Breast epithelium (tissue), 3 donors: Measurements from ENCODE around the gene PLEKHG7.

Experiments
- CTCF ChIP-seq, 3 donors: fragments of 450-650 bp; IDR thresholded peaks; one replicate each; pipeline ENCODE4 v1.5.1; 2016 to 2017; ENCODE audit warnings: antibody characterized with exemption in 3 of 3, mild to moderate bottlenecking in 3 of 3, moderate library complexity in 3 of 3
- POLR2A ChIP-seq: fragments of 450-650 bp; IDR thresholded peaks from one replicate; pipeline ENCODE4 v1.6.1; 2016; ENCODE audit warnings: antibody characterized with exemption, mild to moderate bottlenecking, moderate library complexity
- POLR2AphosphoS5 ChIP-seq, 3 donors: sonication (generic); formaldehyde crosslinking; IDR thresholded peaks; one replicate each; pipeline ENCODE4 v1.6.1; 2017; ENCODE audit warnings: antibody characterized with exemption in 3 of 3

GRCh38 chr12:92796650-92797049 lies 93.9 kb downstream of the PLEKHG7 start:
- TF ChIP-seq CTCF (IDR thresholded peaks at IDR 0.05) (no peak), POLR2AphosphoS5 (IDR thresholded peaks at IDR 0.05) (no peak), POLR2A (no peak)
